ENCODE data around the gene BCL11A. TPM values are rescaled to one million over a fixed set of nuclear protein-coding genes. Genes with fewer than 3 reads are reported as not detected.

BCL11A gene
- total RNA-seq, 1 experiment from 2014 or later, result 91.4 TPM

GRCh38 chr2:60480089-60480773 is 73.2 kb downstream of the BCL11A start:
- no peak overlapping the region for H3K14ac ChIP-seq (ENCODE audit: insufficient read depth, low read length)
- peaks cover 90 to 96% of the 10 kb centered on the region in 2 experiments for H3K4me1 Mint-ChIP-seq
- no peak overlapping the region for H2AK5ac ChIP-seq (ENCODE audit: insufficient read length, low read length)
- no peaks in the 10 kb centered on the region for H3K9me3 Mint-ChIP-seq
- peaks cover 11% of the 10 kb centered on the region; the same call in 1 of the 2 replicates for H3K27me3 ChIP-seq (ENCODE audit: insufficient read depth, low read length)
- peaks cover 5% of the 10 kb centered on the region for H3K27me3 Mint-ChIP-seq (ENCODE audit: low read depth)
- no peak overlapping the region for H3K23ac ChIP-seq (ENCODE audit: insufficient read length, low read depth, low read length)
- H3T11ph ChIP-seq (ENCODE audit: low read length), result no peak overlapping the region
- no peak overlapping the region for H2AFZ ChIP-seq (ENCODE audit: low read length)
- H4K8ac ChIP-seq (replicated peaks; ENCODE audit: insufficient read length, low read depth, low read length), result no peak overlapping the region
- no peak overlapping the region for H2BK12ac ChIP-seq (ENCODE audit: insufficient read length, low read depth, low read length)
- H3K23me2 ChIP-seq (ENCODE audit: insufficient read length, low read depth, low read length, poor library complexity, severe bottlenecking), result no peaks in the 10 kb centered on the region
- no peak overlapping the region for H3K4ac ChIP-seq (ENCODE audit: low read depth, low read length)
- H3K4me2 ChIP-seq (ENCODE audit: insufficient read depth, insufficient read length, low read length), result no peak overlapping the region
- H3K27ac ChIP-seq (ENCODE audit: insufficient read length, low read depth, low read length), result no peak overlapping the region
- DNase-seq, result peak; percentile 24
- no peak overlapping the region for H3K18ac ChIP-seq (ENCODE audit: insufficient read length, low read depth, low read length)
- no peak overlapping the region for H4K5ac ChIP-seq (ENCODE audit: insufficient read length, low read depth, low read length)
- H3K56ac ChIP-seq (ENCODE audit: insufficient read length, low read depth, low read length), result no peak overlapping the region
- peaks cover 7 to 48% (median 37%) of the 10 kb centered on the region in 3 experiments; a peak in 5 of 7 replicates for H3K36me3 Mint-ChIP-seq (ENCODE audit: insufficient read depth in 1 of 3, low read depth in 3 of 3)
- no peak for TF ChIP-seq CTCF (conservative IDR thresholded peaks at IDR 0.05)
- no peak overlapping the region for H2BK15ac ChIP-seq (ENCODE audit: low read depth, low read length)
- no peak overlapping the region for H3K4me3 Mint-ChIP-seq
- no peak overlapping the region for H2BK20ac ChIP-seq (ENCODE audit: low read depth, low read length, poor library complexity, severe bottlenecking)
- H4K20me1 ChIP-seq (ENCODE audit: control insufficient read depth, insufficient read depth, insufficient read length), result no peaks in the 10 kb centered on the region
- no CpG with 5 or more reads among the region's 4 CpGs for WGBS (ENCODE audit: extremely low coverage, insufficient read length, low lambda C conversion rate)
- H3K4me1 ChIP-seq (ENCODE audit: insufficient read depth, low read length), result peaks cover 24% of the 10 kb centered on the region
- H4K91ac ChIP-seq (ENCODE audit: insufficient read length, low read depth, low read length), result no peak overlapping the region
- peaks cover 8% of the 10 kb centered on the region for H3K79me1 ChIP-seq (ENCODE audit: insufficient read depth, low read depth, low read length, poor library complexity, severe bottlenecking)
- H3K27ac Mint-ChIP-seq, result no peak overlapping the region
- no peak overlapping the region for H2BK120ac ChIP-seq (ENCODE audit: low read depth, low read length, poor library complexity, severe bottlenecking)
- no peak overlapping the region for H2BK5ac ChIP-seq (ENCODE audit: insufficient read length, low read length)
- H3K79me2 ChIP-seq (ENCODE audit: insufficient read depth, low read length), result peaks cover 17% of the 10 kb centered on the region; the same call in 1 of the 2 replicates
- no peak overlapping the region for H3K9ac ChIP-seq (ENCODE audit: extremely low read depth, insufficient read length, low read length)
- no peaks in the 10 kb centered on the region for H3K9me3 ChIP-seq (ENCODE audit: control insufficient read depth, low read depth, low read length)
